HepG2 (cell line): Measurements from ENCODE around the gene CNGA1. TPM values are rescaled to one million over a fixed set of nuclear protein-coding genes. Genes with fewer than 3 reads are reported as not detected.

Experiments used
- ATAC-seq: fragments of 200-7000 bp; cut with Tn5 transposase; 3 replicates; pipeline ENCODE4 v1.9.1; 2020; ENCODE audit warnings: mild to moderate bottlenecking, moderate library complexity
- BruUV-seq: library from RNA; stranded (reverse); fragments of 400-500 nt; replicated peaks from 2 replicates; lab custom pipeline; 2021; lab: Mats Ljungman, UMichigan
- CTCF ChIA-PET: fragments of 300-600 bp; formaldehyde crosslinking; extraction: SDS; loops from one replicate; lab custom pipeline; 2021; ENCODE audit warnings: low total read pairs, inconsistent platforms, low intra/inter-chr PET ratio; lab: Yijun Ruan, JAX
- POLR2A ChIA-PET: fragments of 350-600 bp; sonication (Branson Sonifier 250); formaldehyde crosslinking; loops from one replicate; lab custom pipeline; 2020; ENCODE audit warnings: antibody characterized with exemption, inconsistent platforms; lab: Yijun Ruan, JAX
- DNase-seq: peaks from one replicate; pipeline ENCODE4 v3.0.0-alpha.2; 2015; ENCODE audit warnings: low spot score
- FAIRE-seq: peaks from 3 replicates; lab custom pipeline; 2011; peaks lifted over from hg19 to GRCh38; lab: Jason Lieb, UNC
- H2AFZ ChIP-seq: one replicate; pipeline ENCODE4 v1.6.1; 2011; ENCODE audit warnings: low read length, inconsistent platforms
- H3K27ac ChIP-seq: fragments of 300-600 bp; 3 replicates; pipeline ENCODE4 v1.8.0; 2011; ENCODE audit warnings: mixed run types, mild to moderate bottlenecking, mixed read lengths, low read length, inconsistent platforms; ENCODE audit not compliant: insufficient read depth; ENCODE audit errors: extremely low read length
- H3K27me3 ChIP-seq, 2 experiments: fragments of 200-600 bp in 1 of 2; 2 replicates in 1 of 2; 3 replicates in 1 of 2; pipeline versions ENCODE4 v1.6.0 to v1.8.0; 2011; ENCODE audit warnings: low read length in 2 of 2, mild to moderate bottlenecking in 2 of 2, moderate library complexity in 2 of 2, inconsistent platforms in 1 of 2; ENCODE audit not compliant: insufficient read depth in 2 of 2, control insufficient read depth in 1 of 2
- H3K36me3 ChIP-seq, 2 experiments: fragments of 200-600 bp in 1 of 2; replicated peaks in 1 of 2; 2 replicates in 1 of 2; 3 replicates in 1 of 2; pipeline versions ENCODE4 v1.5.1 to v1.8.0; 2011; ENCODE audit warnings: low read length in 2 of 2, inconsistent platforms in 1 of 2; ENCODE audit not compliant: insufficient read depth in 2 of 2, control insufficient read depth in 1 of 2
- H3K4me1 ChIP-seq: 2 replicates; pipeline ENCODE4 v1.5.1; 2012; ENCODE audit warnings: low read length, inconsistent platforms; ENCODE audit not compliant: insufficient read depth
- H3K4me2 ChIP-seq: 2 replicates; pipeline ENCODE4 v1.6.0; 2011; ENCODE audit warnings: low read depth, low read length, inconsistent platforms
- H3K4me3 ChIP-seq, 3 experiments: fragments of 200-600 bp in 1 of 3; sonication (generic), shearing (Covaris generic) in 1 of 3; replicated peaks in 1 of 3; 2 replicates each; pipeline ENCODE4 v1.5.1; 2011 to 2016; ENCODE audit warnings: low read length in 3 of 3, inconsistent platforms in 2 of 3, low read depth in 2 of 3, mild to moderate bottlenecking in 2 of 3, control low read depth in 1 of 3, mixed read lengths in 1 of 3; ENCODE audit not compliant: insufficient read depth in 1 of 3
- H3K79me2 ChIP-seq: one replicate; pipeline ENCODE4 v1.6.1; 2011; ENCODE audit warnings: low read length, inconsistent platforms; ENCODE audit not compliant: insufficient read depth
- H3K9ac ChIP-seq: 2 replicates; pipeline ENCODE4 v1.6.0; 2011; ENCODE audit warnings: mild to moderate bottlenecking, low read depth, low read length, inconsistent platforms; ENCODE audit not compliant: insufficient read depth
- H3K9me3 ChIP-seq: 2 replicates; pipeline ENCODE4 v1.5.1; 2012; ENCODE audit warnings: mild to moderate bottlenecking, low read length
- H4K20me1 ChIP-seq: 2 replicates; pipeline ENCODE4 v1.6.0; 2011; ENCODE audit warnings: inconsistent platforms, mild to moderate bottlenecking, low read length, moderate library complexity; ENCODE audit not compliant: insufficient read depth
- AGO2 ChIP-seq: fragments of 200-400 bp; formaldehyde crosslinking; optimal IDR thresholded peaks from 2 replicates; pipeline ENCODE3; 2017; ENCODE audit warnings: mild to moderate bottlenecking, low read depth, low read length, moderate library complexity
- ARNT ChIP-seq: fragments of 450-650 bp; IDR thresholded peaks from 2 replicates; pipeline ENCODE4 v1.6.1; 2017
- ATRX ChIP-seq: sonication (generic); formaldehyde crosslinking; IDR thresholded peaks from 2 replicates; pipeline ENCODE4 v1.4.0; 2020; ENCODE audit warnings: missing genetic modification reagents, borderline replicate concordance
- BCL6 ChIP-seq: IDR thresholded peaks from 2 replicates; pipeline ENCODE4 v1.6.1; 2016; ENCODE audit warnings: missing genetic modification reagents, missing compliant biosample characterization
- FOXA3 ChIP-seq: IDR thresholded peaks from 2 replicates; pipeline ENCODE4 v1.6.1; 2016; ENCODE audit warnings: missing genetic modification reagents, missing compliant biosample characterization
- GABPA ChIP-seq, 2 experiments: IDR thresholded peaks; 2 replicates each; pipeline ENCODE4 v1.6.1; 2011 to 2016; ENCODE audit warnings: low read depth in 2 of 2, low read length in 1 of 2, missing biosample characterization in 1 of 2, missing genetic modification characterization in 1 of 2
- HOXA9 ChIP-seq: sonication (generic); formaldehyde crosslinking; IDR thresholded peaks from 2 replicates; pipeline ENCODE4 v1.8.1; 2022; ENCODE audit warnings: missing genetic modification reagents, mild to moderate bottlenecking, moderate library complexity, borderline replicate concordance
- JARID2 ChIP-seq: sonication (generic); formaldehyde crosslinking; IDR thresholded peaks from 2 replicates; pipeline ENCODE4 v1.8.1; 2023; ENCODE audit warnings: missing genetic modification reagents, inconsistent platforms; ENCODE audit not compliant: insufficient replicate concordance
- KMT2A ChIP-seq: sonication (generic); formaldehyde crosslinking; IDR thresholded peaks from 2 replicates; pipeline ENCODE4 v1.4.0; 2020; ENCODE audit warnings: missing genetic modification reagents
- MBNL3 ChIP-seq: fragments of 250-450 bp; sonication (Bioruptor Pico); conservative IDR thresholded peaks from 2 replicates; pipeline ENCODE4 v1.8.0; 2022; ENCODE audit warnings: mild to moderate bottlenecking, inconsistent platforms
- PBX2 ChIP-seq: IDR thresholded peaks from 2 replicates; pipeline ENCODE4 v1.6.1; 2016; ENCODE audit warnings: control low read depth
- PHF21A ChIP-seq: sonication (generic); formaldehyde crosslinking; IDR thresholded peaks from 2 replicates; pipeline ENCODE4 v1.5.0; 2020; ENCODE audit warnings: mild to moderate bottlenecking, missing genetic modification reagents
- PLRG1 ChIP-seq: fragments of 450-650 bp; conservative IDR thresholded peaks from 2 replicates; pipeline ENCODE4 v1.6.1; 2016
- PRPF4 ChIP-seq: fragments of 200-400 bp; formaldehyde crosslinking; IDR thresholded peaks from 2 replicates; pipeline ENCODE4 v1.6.1; 2016; ENCODE audit warnings: low read length, low read depth; ENCODE audit not compliant: poor library complexity, severe bottlenecking
- RAD51 ChIP-seq: fragments of 450-650 bp; IDR thresholded peaks from 2 replicates; pipeline ENCODE4 v1.6.1; 2016; ENCODE audit warnings: borderline replicate concordance
- RBAK ChIP-seq: sonication (generic); formaldehyde crosslinking; IDR thresholded peaks from 2 replicates; pipeline ENCODE4 v1.5.1; 2020; ENCODE audit warnings: mild to moderate bottlenecking, missing genetic modification reagents
- SMARCE1 ChIP-seq: fragments of 450-650 bp; IDR thresholded peaks from 2 replicates; pipeline ENCODE4 v1.6.1; 2017; ENCODE audit warnings: borderline replicate concordance
- STAG1 ChIP-seq: sonication (generic); formaldehyde crosslinking; IDR thresholded peaks from 2 replicates; pipeline ENCODE4 v1.4.0; 2020; ENCODE audit warnings: missing genetic modification reagents
- TOPORS ChIP-seq: sonication (generic); formaldehyde crosslinking; IDR thresholded peaks from 2 replicates; pipeline ENCODE4 v1.8.0; 2023; ENCODE audit warnings: mild to moderate bottlenecking, missing genetic modification reagents
- ZFP37 ChIP-seq: sonication (generic); formaldehyde crosslinking; IDR thresholded peaks from 2 replicates; pipeline ENCODE4 v1.4.0; 2020; ENCODE audit warnings: missing genetic modification reagents, borderline replicate concordance
- ZNF263 ChIP-seq: sonication (generic); formaldehyde crosslinking; IDR thresholded peaks from 2 replicates; pipeline ENCODE4 v1.4.0; 2020; ENCODE audit warnings: missing genetic modification reagents
- ZNF567 ChIP-seq: sonication (generic); formaldehyde crosslinking; IDR thresholded peaks from 2 replicates; pipeline ENCODE4 v1.8.1; 2023; ENCODE audit warnings: mild to moderate bottlenecking, missing genetic modification reagents, borderline replicate concordance
- ZNF598 ChIP-seq: sonication (generic); formaldehyde crosslinking; IDR thresholded peaks from 2 replicates; pipeline ENCODE4 v1.5.1; 2020; ENCODE audit warnings: mild to moderate bottlenecking, missing genetic modification reagents, borderline replicate concordance
- ZNF792 ChIP-seq: IDR thresholded peaks from 2 replicates; pipeline ENCODE4 v1.6.1; 2016
- WGBS: methylation state at CpG from one replicate; pipeline ENCODE4 v1.1.6; 2017; ENCODE audit warnings: low lambda C conversion rate; 5-methylcytosine and 5-hydroxymethylcytosine counted together
- in situ Hi-C: cut with HindIII; loops from 2 replicates; pipeline ENCODE4 v1.10.0; 2017; ENCODE audit warnings: low pct_unique_long_range_greater_than_20kb; ENCODE audit not compliant: extremely low pct_ligation_motif_present
- intact Hi-C: fragments of 100-400 bp; cut with micrococcal nuclease; formaldehyde crosslinking; loops from one replicate; pipeline ENCODE4 v1.10.0; 2022; ENCODE audit not compliant: unreplicated experiment
- polyA plus RNA-seq, 8 experiments: library from polyadenylated mRNA; depleted of rRNA in 3 of 8; stranded (reverse) in 7 of 8; unstranded in 1 of 8; fragments of >200 nt; fragmentation: Illumina TruSeq in 4 of 8; extraction: Trizol in 4 of 8; gene quantifications; 2 replicates each; pipeline versions ENCODE4 v1.2.1 to v1.2.3, GENCODE V29; 2011 to 2016; ENCODE audit warnings: low read depth in 4 of 8, missing spikeins in 1 of 8, mixed read lengths in 1 of 8; ENCODE audit not compliant: insufficient read depth in 1 of 8
- total RNA-seq, 5 experiments: library from RNA; depleted of rRNA; stranded (reverse); fragments of >200 nt; fragmentation: Illumina TruSeq; extraction: Trizol; gene quantifications; 2 replicates each; pipeline ENCODE4 v1.2.3, GENCODE V29; 2016; ENCODE audit warnings: low read depth in 1 of 5

Gene CNGA1
- total and polyA plus RNA-seq, 2 of the 13 experiments (the other 11 are each of a cell fraction or from before 2014, with no cell fraction given): 0.22 to 0.40 TPM

GRCh38 chr4:47972721-47973120 is 43.8 kb downstream of the CNGA1 start (continued):
- TF ChIP-seq ZNF263: no peak
- no peak for TF ChIP-seq HOXA9 (CRISPR knock-in tag)
- no peak for TF ChIP-seq TOPORS (CRISPR knock-in tag)
- no peak for TF ChIP-seq ZNF598 (CRISPR knock-in tag)
- no peak for TF ChIP-seq PBX2 (CRISPR knock-in tag)
- no peak for TF ChIP-seq PLRG1
- no peak for TF ChIP-seq PHF21A (CRISPR knock-in tag)
- TF ChIP-seq ZNF792 (CRISPR knock-in tag): no peak
- no peak for TF ChIP-seq RBAK
- TF ChIP-seq KMT2A (CRISPR knock-in tag): no peak
- TF ChIP-seq FOXA3: no peak
- TF ChIP-seq GABPA (IDR thresholded peaks at IDR 0.05; ENCODE audit: low read depth, low read length): no peak
- no peak for TF ChIP-seq GABPA (CRISPR knock-in tag; IDR thresholded peaks at IDR 0.05; ENCODE audit: low read depth)
- no peak for TF ChIP-seq ARNT

DNA sequence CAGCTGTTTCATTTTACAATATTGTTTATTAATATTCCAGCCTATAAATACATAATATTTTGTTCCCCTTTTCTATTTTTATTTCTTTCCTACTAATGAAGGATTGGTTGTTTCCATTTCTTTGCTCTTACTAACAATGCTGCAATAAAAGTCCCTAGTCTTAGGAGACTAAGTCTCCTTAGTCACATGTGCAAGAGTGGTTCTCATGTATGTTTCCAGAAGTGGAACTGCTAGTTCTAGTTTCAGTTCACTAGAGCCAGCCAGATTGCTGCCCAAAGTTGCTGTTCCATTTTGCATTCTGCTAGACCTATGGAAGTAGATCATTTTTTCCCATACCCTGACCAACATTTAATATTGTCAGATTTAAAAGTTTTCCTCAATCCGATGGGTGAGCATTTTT is 44.3 kb downstream of the CNGA1 start:
- 43% methylated on average over 1 of the region's 1 CpG for WGBS
- Histone ChIP-seq H4K20me1 (no peaks in the 10 kb centered on the region), H3K27ac (no peak overlapping the region), H3K4me3 (no peak overlapping the region), H3K9ac (no peak overlapping the region), H3K79me2 (no peaks in the 10 kb centered on the region), H3K4me1 (no peaks in the 10 kb centered on the region), H3K9me3 (no peaks in the 10 kb centered on the region), H3K36me3 (no peaks in the 10 kb centered on the region), H3K27me3 (no peaks in the 10 kb centered on the region), H3K4me2 (no peak overlapping the region), H2AFZ (no peak overlapping the region)
- ATAC-seq: no peak
- intact Hi-C loops: no loop called here
- no peak for DNase-seq
- ChIA-PET POLR2A (no interaction called here), CTCF (no interaction called here)
- FAIRE-seq: no peak
- in situ Hi-C loops: no loop called here
- no TSS peak for BruUV-seq
- TF ChIP-seq STAG1: no peak
- TF ChIP-seq BCL6 (CRISPR knock-in tag): no peak
- no peak for TF ChIP-seq JARID2
- TF ChIP-seq ZFP37 (CRISPR knock-in tag): no peak
- TF ChIP-seq AGO2: no peak
- no peak for TF ChIP-seq PRPF4
- no peak for TF ChIP-seq MBNL3 (CRISPR knock-in tag)
- TF ChIP-seq ATRX (CRISPR knock-in tag): no peak
- TF ChIP-seq SMARCE1: no peak
- TF ChIP-seq RAD51: no peak
- TF ChIP-seq ZNF567 (CRISPR knock-in tag): no peak
